HG03135 (cell line): Measurements from ENCODE around the gene KRT17.
"Not testable (repeated sequence)": the region's sequence is repeated elsewhere in the genome, so short reads cannot be mapped to it uniquely, and the experiment has no call there.

Experiments
- ATAC-seq: cut with Tn5 transposase; IDR thresholded peaks from one replicate; pipeline ENCODE4 v1.9.1; 2021; ENCODE audit warnings: mild to moderate bottlenecking, moderate library complexity; ENCODE audit not compliant: unreplicated experiment

The KRT17 gene

DNA sequence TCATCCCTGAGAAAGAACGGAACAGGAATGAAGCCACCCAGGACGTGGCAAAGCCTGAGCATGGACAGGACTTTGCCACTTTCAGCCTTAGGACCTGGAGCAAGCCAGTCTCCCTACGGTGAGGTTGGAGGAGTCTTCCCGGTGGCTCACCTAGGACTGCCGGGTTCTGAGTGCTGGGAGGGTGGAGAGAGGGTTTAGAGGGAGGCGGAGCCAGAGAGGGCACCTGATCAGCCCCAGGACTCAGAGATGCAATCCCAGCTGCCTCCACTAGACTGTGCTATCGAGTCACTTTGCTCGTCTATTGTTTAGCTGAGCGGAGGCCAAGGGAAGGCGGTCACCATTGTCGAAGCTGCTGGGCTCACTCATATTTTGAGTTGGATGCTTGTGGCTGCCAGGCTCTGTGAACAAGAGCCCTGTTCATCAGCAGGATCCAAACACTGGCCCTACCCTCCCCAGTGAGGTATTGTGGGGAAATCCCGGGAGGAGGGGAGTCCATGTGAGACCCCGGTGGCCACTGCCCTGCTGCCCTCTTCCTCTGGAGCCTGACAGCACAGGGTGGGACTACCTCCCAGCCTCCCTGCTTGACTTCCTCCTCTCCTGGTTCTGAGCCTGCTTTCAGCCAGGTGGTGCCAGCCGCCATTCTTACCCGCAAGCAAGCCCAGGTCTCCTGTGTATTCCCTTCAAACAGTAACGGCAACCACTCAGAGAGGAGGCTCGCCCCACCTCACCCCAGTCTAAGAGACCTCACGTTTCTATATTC, 44.7 kb downstream of the KRT17 start:
- no peak for ATAC-seq

DNA sequence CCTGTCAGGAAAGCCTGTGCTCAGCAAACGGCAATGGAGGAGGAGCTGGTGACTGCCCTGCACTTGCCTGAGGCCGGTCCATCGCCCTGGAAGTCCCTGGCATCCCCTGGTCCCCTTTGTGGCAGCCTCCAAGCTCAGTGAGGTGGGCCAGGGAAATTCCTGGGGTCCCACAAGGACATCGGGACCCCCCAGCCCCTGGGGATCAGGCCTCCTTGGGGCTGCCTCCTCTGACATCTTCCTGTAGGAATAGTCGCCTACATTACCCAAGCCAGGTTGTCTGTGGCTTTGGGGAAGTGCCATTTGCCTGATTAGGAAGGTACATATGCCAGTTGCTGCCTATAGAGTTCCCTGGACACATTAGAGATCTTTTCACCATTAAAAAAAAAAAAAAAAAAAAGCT, 45.4 kb downstream of the KRT17 start:
- ATAC-seq = no peak

DNA sequence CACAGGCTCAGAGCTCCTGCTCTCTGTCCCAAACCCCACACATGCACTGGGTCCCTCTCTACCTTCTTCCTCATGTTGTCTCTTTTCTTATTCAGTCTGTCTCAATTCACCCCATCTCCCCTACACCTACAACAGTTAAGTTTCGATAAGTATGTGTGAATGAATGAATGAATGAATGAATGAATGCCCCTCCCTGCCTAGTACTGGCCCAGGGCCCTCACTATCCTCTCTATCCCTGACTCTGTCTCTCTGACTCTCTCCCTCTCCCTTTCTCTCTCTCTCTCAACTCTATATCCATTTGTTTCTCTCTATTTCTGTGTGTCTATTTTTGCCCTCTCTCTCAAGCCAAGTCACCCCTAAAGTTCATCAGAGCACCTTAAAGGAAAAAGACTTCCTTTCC, 45.8 kb downstream of the KRT17 start:
- no peak for ATAC-seq

DNA sequence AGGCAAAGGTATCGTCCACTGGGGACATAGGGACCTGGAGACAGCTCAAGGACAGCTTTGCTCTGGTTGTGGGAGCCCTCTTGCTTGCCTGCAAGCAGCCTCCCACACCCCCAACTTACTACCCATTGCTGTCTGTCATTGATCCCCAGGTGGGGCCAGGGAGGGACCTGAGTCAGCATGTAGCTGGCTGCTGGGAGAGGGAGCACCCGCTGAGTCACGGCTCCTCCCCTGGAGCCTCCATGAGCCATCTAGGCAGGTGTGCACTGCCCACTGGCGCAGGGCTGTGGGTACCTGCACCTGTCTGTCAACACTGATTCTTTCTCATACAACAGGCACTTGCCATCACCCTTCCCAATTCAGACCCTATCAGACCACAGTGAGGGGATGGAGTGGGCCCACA, 47.6 kb downstream of the KRT17 start:
- ATAC-seq = not testable (repeated sequence)

DNA sequence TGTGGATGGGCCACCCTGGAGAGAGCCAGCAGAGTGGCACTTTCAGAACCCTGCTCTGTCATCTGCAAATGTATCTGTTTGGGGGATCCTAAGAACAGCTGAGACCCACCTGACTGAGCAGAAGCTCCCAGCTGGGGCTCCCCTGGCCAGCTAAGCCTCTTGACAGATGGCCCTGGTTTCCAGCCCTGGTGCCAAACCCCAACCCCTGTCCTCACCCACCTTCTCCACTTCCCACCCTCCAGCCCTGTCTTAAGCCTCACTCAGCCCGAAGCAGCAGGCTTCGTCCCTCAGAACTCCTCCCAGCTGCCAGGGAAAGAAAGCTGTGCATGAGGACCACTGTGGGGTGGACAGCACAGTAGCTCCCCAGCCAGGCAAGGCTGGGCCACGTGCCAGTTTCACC, 49.0 kb downstream of the KRT17 start:
- ATAC-seq = no peak

DNA sequence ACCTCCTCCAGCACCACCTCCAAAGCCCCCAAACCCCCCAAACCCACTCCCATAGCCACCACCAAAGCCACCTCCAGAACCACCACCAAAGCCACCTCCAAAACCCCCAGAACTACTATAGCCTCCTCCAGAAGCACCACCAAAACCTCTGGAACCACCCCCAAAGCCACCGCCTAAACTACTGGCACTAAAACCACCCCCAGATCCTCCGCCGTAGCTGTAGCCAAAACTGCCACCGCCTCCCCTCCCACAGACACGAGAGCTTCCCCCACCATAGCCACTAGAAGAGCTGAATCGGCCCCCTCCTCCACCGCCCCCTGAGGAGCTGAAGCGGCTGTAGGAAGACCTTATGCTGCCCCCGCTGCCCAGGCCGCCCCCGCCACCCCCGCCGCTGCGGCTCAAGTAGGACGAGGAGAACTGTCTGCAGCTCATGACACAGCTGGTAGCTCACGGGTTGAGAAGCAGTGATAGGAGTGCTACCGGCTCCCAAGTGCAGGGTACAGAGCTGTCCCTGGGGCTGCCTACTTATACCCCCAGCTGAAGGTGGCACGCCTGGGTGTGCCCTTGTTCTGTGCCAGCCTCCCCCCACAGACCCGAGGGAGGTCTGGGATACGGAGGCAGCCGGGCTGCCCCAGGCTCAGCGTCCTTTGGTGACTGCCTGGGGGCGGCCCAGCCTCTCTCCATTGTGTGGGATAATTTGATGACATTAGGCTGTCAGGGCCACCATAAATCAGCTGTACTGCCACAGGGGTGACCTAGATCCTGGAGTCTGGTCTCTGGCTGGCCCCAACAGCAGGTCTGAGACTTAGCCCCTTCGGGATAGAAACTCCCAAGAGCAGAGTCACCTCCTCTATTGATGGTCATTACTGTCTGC, 52.6 kb downstream of the KRT17 start, which contains the start of gene KRT9:
KRT9 (minus strand) TSS at position 499 of the 874 bp plus-strand sequence; CDS start at position 432, 67 bp downstream.
- no peak for ATAC-seq
